Measurements from ENCODE around the gene C11orf71.

The C11orf71 gene

DNA sequence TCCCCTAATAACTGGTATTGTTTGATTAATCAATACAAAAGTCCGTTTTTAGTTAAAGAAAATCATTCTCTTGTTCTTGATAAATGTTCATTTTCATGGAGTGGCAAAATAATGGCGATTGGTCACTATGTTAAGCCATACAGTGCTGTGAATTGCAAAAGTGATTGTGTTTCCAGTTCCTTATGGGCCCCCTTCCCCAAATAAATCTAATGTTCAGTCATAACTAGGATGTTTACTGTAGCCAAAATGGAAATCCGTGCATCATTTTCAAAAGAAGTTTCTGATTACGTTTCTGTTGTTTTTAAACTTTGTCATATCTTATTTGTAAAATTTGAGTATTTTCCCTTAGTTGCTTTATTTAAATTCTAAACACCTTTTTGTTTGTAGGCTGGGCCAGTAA is 1.0 kb upstream of the C11orf71 start:
- peak overlapping the region; percentile 81 for H3K4me3 ChIP-seq (ENCODE audit: low read length)
- peak overlapping the region; percentile 90 for H3K4me2 ChIP-seq (ENCODE audit: low read depth, low read length)
- peaks cover 7% of the 10 kb centered on the region; the same call in 1 of the 2 replicates for H3K36me3 ChIP-seq (replicated peaks; ENCODE audit: insufficient read depth, low read length)
- no peaks in the 10 kb centered on the region for H3K9me2 ChIP-seq (replicated peaks; ENCODE audit: insufficient read depth, low read length)
- H2AFZ ChIP-seq (ENCODE audit: low read length) = peak overlapping the region; percentile 33; the same call in 1 of the 2 replicates
- H4K20me1 ChIP-seq (ENCODE audit: insufficient read depth, low read length) = no peaks in the 10 kb centered on the region
- H3K27ac ChIP-seq (ENCODE audit: low read length) = peak overlapping the region; percentile 88; the same call in 1 of the 2 replicates
- peaks cover 8% of the 10 kb centered on the region for H3F3A ChIP-seq (ENCODE audit: insufficient read depth, low read length)
- no peaks in the 10 kb centered on the region for H3K9me3 ChIP-seq (replicated peaks; ENCODE audit: insufficient read depth, low read length)
- no peak for DNase-seq
- H3K79me2 ChIP-seq (ENCODE audit: low read length) = peaks cover 62% of the 10 kb centered on the region
- H3K4me1 ChIP-seq (ENCODE audit: low read length) = peaks cover 9% of the 10 kb centered on the region; the same call in 1 of the 2 replicates
- peak overlapping the region; percentile 95 for H3K9ac ChIP-seq (ENCODE audit: low read length)
- TF ChIP-seq EZH2 (optimal IDR thresholded peaks at IDR 0.05; ENCODE audit: low read depth, low read length) (no peak), EZH2phosphoT487 (IDR thresholded peaks at IDR 0.05; ENCODE audit: low read length) (no peak)
- TF ChIP-seq, protein P1, sequence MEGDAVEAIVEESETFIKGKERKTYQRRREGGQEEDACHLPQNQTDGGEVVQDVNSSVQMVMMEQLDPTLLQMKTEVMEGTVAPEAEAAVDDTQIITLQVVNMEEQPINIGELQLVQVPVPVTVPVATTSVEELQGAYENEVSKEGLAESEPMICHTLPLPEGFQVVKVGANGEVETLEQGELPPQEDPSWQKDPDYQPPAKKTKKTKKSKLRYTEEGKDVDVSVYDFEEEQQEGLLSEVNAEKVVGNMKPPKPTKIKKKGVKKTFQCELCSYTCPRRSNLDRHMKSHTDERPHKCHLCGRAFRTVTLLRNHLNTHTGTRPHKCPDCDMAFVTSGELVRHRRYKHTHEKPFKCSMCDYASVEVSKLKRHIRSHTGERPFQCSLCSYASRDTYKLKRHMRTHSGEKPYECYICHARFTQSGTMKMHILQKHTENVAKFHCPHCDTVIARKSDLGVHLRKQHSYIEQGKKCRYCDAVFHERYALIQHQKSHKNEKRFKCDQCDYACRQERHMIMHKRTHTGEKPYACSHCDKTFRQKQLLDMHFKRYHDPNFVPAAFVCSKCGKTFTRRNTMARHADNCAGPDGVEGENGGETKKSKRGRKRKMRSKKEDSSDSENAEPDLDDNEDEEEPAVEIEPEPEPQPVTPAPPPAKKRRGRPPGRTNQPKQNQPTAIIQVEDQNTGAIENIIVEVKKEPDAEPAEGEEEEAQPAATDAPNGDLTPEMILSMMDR (IDR thresholded peaks at IDR 0.05; ENCODE audit: low read length) = no peak
- no peaks in the 10 kb centered on the region for H3K27me3 ChIP-seq (replicated peaks; ENCODE audit: insufficient read depth, low read length)

DNA sequence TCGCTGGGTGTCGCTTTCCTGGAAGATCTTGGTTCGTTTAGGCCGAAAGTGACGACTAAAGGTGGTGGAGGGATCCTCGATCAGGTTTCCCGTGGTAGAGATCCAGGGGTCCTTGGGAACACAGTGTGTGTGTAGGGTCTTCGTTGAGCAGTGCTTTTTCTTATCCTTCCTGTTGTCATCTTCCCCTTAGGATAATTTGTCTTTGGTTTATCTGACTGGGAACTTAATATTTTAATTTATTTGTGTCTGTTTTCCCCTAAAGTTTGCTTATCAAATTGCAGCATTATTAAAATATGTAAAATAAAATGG is 558 bp upstream of the C11orf71 start:
- TF ChIP-seq EZH2phosphoT487 (IDR thresholded peaks at IDR 0.05; ENCODE audit: low read length) (no peak), EZH2 (optimal IDR thresholded peaks at IDR 0.05; ENCODE audit: low read depth, low read length) (no peak)
- TF ChIP-seq, protein P1 (IDR thresholded peaks at IDR 0.05; ENCODE audit: low read length) = no peak; the same call in none of the 2 replicates
- peak overlapping the region; percentile 81 for H3K4me3 ChIP-seq (ENCODE audit: low read length)
- H3K4me2 ChIP-seq (ENCODE audit: low read depth, low read length) = peak overlapping the region; percentile 90
- H3F3A ChIP-seq (ENCODE audit: insufficient read depth, low read length) = peaks cover 10% of the 10 kb centered on the region
- H2AFZ ChIP-seq (ENCODE audit: low read length) = peak overlapping the region; percentile 33
- peaks cover 3% of the 10 kb centered on the region; the same call in 1 of the 2 replicates for H3K36me3 ChIP-seq (replicated peaks; ENCODE audit: insufficient read depth, low read length)
- peaks cover 9% of the 10 kb centered on the region; the same call in 1 of the 2 replicates for H3K4me1 ChIP-seq (ENCODE audit: low read length)
- peak overlapping the region; percentile 95 for H3K9ac ChIP-seq (ENCODE audit: low read length)
- peak overlapping the region; percentile 88 for H3K27ac ChIP-seq (ENCODE audit: low read length)
- no peaks in the 10 kb centered on the region for H3K9me2 ChIP-seq (replicated peaks; ENCODE audit: insufficient read depth, low read length)
- H4K20me1 ChIP-seq (ENCODE audit: insufficient read depth, low read length) = no peaks in the 10 kb centered on the region
- H3K27me3 ChIP-seq (replicated peaks; ENCODE audit: insufficient read depth, low read length) = no peaks in the 10 kb centered on the region
- no peak for DNase-seq
- H3K9me3 ChIP-seq (replicated peaks; ENCODE audit: insufficient read depth, low read length) = no peaks in the 10 kb centered on the region
- peaks cover 62% of the 10 kb centered on the region for H3K79me2 ChIP-seq (ENCODE audit: low read length)

DNA sequence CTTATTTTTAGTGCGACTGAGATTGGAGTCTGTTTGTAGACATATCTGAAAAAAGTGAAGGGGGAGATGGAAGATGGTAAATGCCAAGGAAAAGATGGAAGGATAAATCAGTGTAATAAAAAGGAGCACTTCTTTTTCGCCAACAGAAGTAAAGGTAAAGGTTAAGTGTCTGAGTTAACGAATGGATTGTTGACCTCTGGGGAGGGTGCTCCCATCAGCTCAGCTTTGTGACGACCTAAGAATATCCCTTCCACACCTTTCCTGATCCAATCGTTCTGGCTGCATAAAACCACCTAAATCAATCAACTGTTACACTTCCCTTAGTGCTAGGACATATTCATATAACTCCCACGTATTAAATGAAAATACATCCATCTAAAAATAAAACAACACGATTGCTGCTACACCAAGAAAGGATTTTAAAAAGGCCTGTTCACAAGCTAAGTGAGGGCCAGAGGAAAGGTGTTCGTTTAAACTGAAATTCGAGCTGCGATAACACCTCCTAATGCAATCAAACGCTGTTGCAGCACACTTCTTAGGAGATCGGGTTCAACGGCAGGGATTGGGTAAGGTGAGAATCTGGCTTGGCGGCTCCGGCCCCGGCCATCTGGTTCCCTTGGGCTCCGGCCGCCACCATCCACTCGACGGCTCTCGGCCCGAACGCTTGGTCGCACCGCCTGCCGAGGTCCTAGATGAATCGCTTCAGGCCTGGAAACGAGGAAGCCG is 658 bp downstream of the C11orf71 start:
- 0 out of 2 replicates have a peak, but pooled peaks cover 3% of the 10 kb centered on the region for H3K36me3 ChIP-seq (replicated peaks; ENCODE audit: insufficient read depth, low read length)
- H3K9me2 ChIP-seq (replicated peaks; ENCODE audit: insufficient read depth, low read length) = no peaks in the 10 kb centered on the region
- H3K4me3 ChIP-seq (ENCODE audit: low read length) = peak overlapping the region; percentile 81
- H3K79me2 ChIP-seq (ENCODE audit: low read length) = peaks cover 52% of the 10 kb centered on the region
- H2AFZ ChIP-seq (ENCODE audit: low read length) = peak overlapping the region; percentile 60
- no peaks in the 10 kb centered on the region for H3K9me3 ChIP-seq (replicated peaks; ENCODE audit: insufficient read depth, low read length)
- H3F3A ChIP-seq (ENCODE audit: insufficient read depth, low read length) = peaks cover 12% of the 10 kb centered on the region
- no peak for TF ChIP-seq EZH2 (optimal IDR thresholded peaks at IDR 0.05; ENCODE audit: low read depth, low read length)
- TF ChIP-seq, protein P1 (IDR thresholded peaks at IDR 0.05; ENCODE audit: low read length) = no peak
- TF ChIP-seq EZH2phosphoT487 (IDR thresholded peaks at IDR 0.05; ENCODE audit: low read length) = no peak
- H3K9ac ChIP-seq (ENCODE audit: low read length) = peak overlapping the region; percentile 95
- no peaks in the 10 kb centered on the region for H4K20me1 ChIP-seq (ENCODE audit: insufficient read depth, low read length)
- peaks cover 9% of the 10 kb centered on the region; the same call in 1 of the 2 replicates for H3K4me1 ChIP-seq (ENCODE audit: low read length)
- peak overlapping the region; percentile 88 for H3K27ac ChIP-seq (ENCODE audit: low read length)
- H3K27me3 ChIP-seq (replicated peaks; ENCODE audit: insufficient read depth, low read length) = no peaks in the 10 kb centered on the region
- H3K4me2 ChIP-seq (ENCODE audit: low read depth, low read length) = peak overlapping the region; percentile 79
- DNase-seq = peak; percentile 48

All from MM.1S (cell line).